Prostate gland (tissue), 2 donors: ENCODE measurements around the gene RAD51B. TPM values are rescaled to one million over a fixed set of nuclear protein-coding genes. Genes with fewer than 3 reads are reported as not detected.

Source experiments
- DNase-seq: peaks from one replicate; pipeline ENCODE4 v3.0.0-alpha.2; 2019; ENCODE audit warnings: low spot score
- H3K27ac ChIP-seq, 2 donors: fragments of 200-600 bp; sonication (generic); 2 replicates each; pipeline ENCODE4 v1.5.1; 2017 to 2019
- H3K27me3 ChIP-seq: fragments of 200-600 bp; sonication (generic); replicated peaks from 2 replicates; pipeline ENCODE4 v1.5.1; 2019; ENCODE audit not compliant: insufficient read depth
- H3K36me3 ChIP-seq, 2 donors: fragments of 200-600 bp; sonication (generic); 1 replicate in 1 of 2; 2 replicates in 1 of 2; pipeline versions ENCODE4 v1.5.1 to v1.8.1; 2017 to 2019
- H3K4me1 ChIP-seq: fragments of 200-600 bp; sonication (generic); replicated peaks from 2 replicates; pipeline ENCODE4 v1.5.1; 2019
- H3K4me3 ChIP-seq, 2 donors: fragments of 200-600 bp; sonication (generic); 2 replicates each; pipeline ENCODE4 v1.5.1; 2017 to 2019
- H3K9me3 ChIP-seq: fragments of 200-600 bp; sonication (generic); 2 replicates; pipeline ENCODE4 v1.5.1; 2017
- CTCF ChIP-seq, 4 experiments: fragments of 200-600 bp in 2 of 4; fragments of 450-650 bp in 2 of 4; sonication (generic) in 2 of 4; IDR thresholded peaks; 1 replicate in 3 of 4; 2 replicates in 1 of 4; pipeline ENCODE4 v1.5.1; 2016 to 2019; ENCODE audit warnings: antibody characterized with exemption in 4 of 4, mild to moderate bottlenecking in 2 of 4, moderate library complexity in 2 of 4
- POLR2A ChIP-seq: fragments of 450-650 bp; IDR thresholded peaks from one replicate; pipeline ENCODE4 v1.6.1; 2016; ENCODE audit warnings: antibody characterized with exemption, mild to moderate bottlenecking
- POLR2AphosphoS5 ChIP-seq: sonication (generic); formaldehyde crosslinking; IDR thresholded peaks from one replicate; pipeline ENCODE4 v1.6.1; 2017; ENCODE audit warnings: antibody characterized with exemption
- WGBS: methylation state at CpG from one replicate; pipeline ENCODE4 v1.1.5; 2018; 5-methylcytosine and 5-hydroxymethylcytosine counted together
- intact Hi-C: fragments of 100-400 bp; cut with DNase I; formaldehyde crosslinking; loops from one replicate; pipeline ENCODE4 v1.14.2; 2022
- total RNA-seq, 2 donors: library from RNA; depleted of rRNA; stranded (reverse); fragments of >200 nt; gene quantifications; one replicate each; pipeline ENCODE4 v1.1.0, GENCODE V29; 2016

The RAD51B gene
- total RNA-seq, 2 donors from 2014 or later, result 14.9 to 35.8 TPM

GRCh38 chr14:68394764-68395143, 575.2 kb downstream of the RAD51B start:
- Histone ChIP-seq H3K27me3 (no peaks in the 10 kb centered on the region), H3K4me1 (no peaks in the 10 kb centered on the region), H3K4me3 (no peak overlapping the region), H3K27ac (peak overlapping the region in 1 of 2 donors; percentile 31), H3K36me3 (no peaks in the 10 kb centered on the region), H3K9me3 (no peaks in the 10 kb centered on the region)
- TF ChIP-seq POLR2AphosphoS5 (no peak), POLR2A (no peak), CTCF (IDR thresholded peaks at IDR 0.05) (no peak)
- WGBS, result 77% methylated on average over 11 of the region's 11 CpGs
- intact Hi-C loops, result no loop called here
- DNase-seq, result no peak

GRCh38 chr14:68395604-68396003, 576.0 kb downstream of the RAD51B start:
- no peak for DNase-seq
- no peaks in the 10 kb centered on the region for H3K27me3 ChIP-seq
- TF ChIP-seq POLR2A, result no peak
- TF ChIP-seq CTCF (IDR thresholded peaks at IDR 0.05), result no peak
- TF ChIP-seq POLR2AphosphoS5, result no peak

GRCh38 chr14:68396461-68396860, 576.9 kb downstream of the RAD51B start:
- Histone ChIP-seq H3K36me3 (no peaks in the 10 kb centered on the region), H3K27ac (no peak overlapping the region), H3K9me3 (no peaks in the 10 kb centered on the region), H3K4me1 (no peaks in the 10 kb centered on the region), H3K4me3 (no peak overlapping the region), H3K27me3 (no peaks in the 10 kb centered on the region)
- no peak for DNase-seq
- no peak for TF ChIP-seq POLR2A
- TF ChIP-seq CTCF (IDR thresholded peaks at IDR 0.05), result no peak
- TF ChIP-seq POLR2AphosphoS5, result no peak
- intact Hi-C loops, result no loop called here
- 76% methylated on average over 3 of the region's 3 CpGs for WGBS

More at GRCh38 chr14:68395604-68396003, 576.0 kb downstream of the RAD51B start:
- intact Hi-C loops, result no loop called here
- WGBS, result 87% methylated on average over 4 of the region's 4 CpGs
- Histone ChIP-seq H3K27ac (no peak overlapping the region), H3K9me3 (no peaks in the 10 kb centered on the region), H3K4me3 (no peak overlapping the region), H3K4me1 (no peaks in the 10 kb centered on the region), H3K36me3 (no peaks in the 10 kb centered on the region)

GRCh38 chr14:68397371-68397811, 577.8 kb downstream of the RAD51B start:
- no peak for DNase-seq
- intact Hi-C loops, result no loop called here
- WGBS, result 66% methylated on average over 6 of the region's 6 CpGs
- no peak for TF ChIP-seq CTCF (IDR thresholded peaks at IDR 0.05)
- no peak for TF ChIP-seq POLR2AphosphoS5
- no peak for TF ChIP-seq POLR2A
- no peaks in the 10 kb centered on the region for H3K9me3 ChIP-seq
- no peaks in the 10 kb centered on the region for H3K36me3 ChIP-seq
- no peak overlapping the region for H3K27ac ChIP-seq
- no peaks in the 10 kb centered on the region for H3K4me1 ChIP-seq
- H3K27me3 ChIP-seq, result no peaks in the 10 kb centered on the region
- H3K4me3 ChIP-seq, result no peak overlapping the region

GRCh38 chr14:68397822-68398221, 578.2 kb downstream of the RAD51B start:
- 30% methylated on average over 6 of the region's 6 CpGs for WGBS
- H3K4me1 ChIP-seq, result no peaks in the 10 kb centered on the region
- DNase-seq, result no peak
- intact Hi-C loops, result no loop called here
- no peaks in the 10 kb centered on the region for H3K36me3 ChIP-seq
- TF ChIP-seq POLR2AphosphoS5 (no peak), POLR2A (no peak), CTCF (IDR thresholded peaks at IDR 0.05) (no peak)
- no peaks in the 10 kb centered on the region for H3K9me3 ChIP-seq
- no peak overlapping the region for H3K4me3 ChIP-seq
- no peak overlapping the region for H3K27ac ChIP-seq
- no peaks in the 10 kb centered on the region for H3K27me3 ChIP-seq
